GM19099 (cell line): ENCODE data around the gene PRR19.
A peak's percentile ranks its signal among the peaks of the same experiment; 100 is the strongest.

ENCODE experiments used
- POLR2A ChIP-seq: IDR thresholded peaks from 3 replicates; pipeline ENCODE4 v1.6.1; 2011; ENCODE audit warnings: low read depth; ENCODE audit not compliant: insufficient read length; ENCODE audit errors: extremely low read depth

The PRR19 gene

DNA sequence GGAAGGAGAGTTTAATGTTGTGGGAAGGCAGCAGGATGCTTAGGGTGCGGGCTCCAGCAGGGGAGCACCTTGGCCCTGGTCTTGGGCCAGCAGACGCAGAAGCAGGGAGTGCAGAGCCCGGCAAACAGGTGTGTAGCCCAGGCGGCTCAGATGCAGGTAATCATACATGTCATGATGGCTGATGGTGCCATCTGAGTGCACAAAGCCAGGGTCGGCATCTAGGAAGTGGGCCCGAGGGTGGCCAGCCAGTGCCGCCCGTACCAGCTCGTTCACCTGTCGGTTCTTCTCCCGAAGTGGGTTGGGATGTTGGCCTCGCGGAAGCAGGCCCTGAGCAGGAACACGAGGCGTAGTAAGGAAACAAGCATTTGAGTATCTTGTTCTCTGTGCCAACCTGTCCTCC, 4.9 kb upstream of the PRR19 start:
- TF ChIP-seq POLR2A, result no peak

DNA sequence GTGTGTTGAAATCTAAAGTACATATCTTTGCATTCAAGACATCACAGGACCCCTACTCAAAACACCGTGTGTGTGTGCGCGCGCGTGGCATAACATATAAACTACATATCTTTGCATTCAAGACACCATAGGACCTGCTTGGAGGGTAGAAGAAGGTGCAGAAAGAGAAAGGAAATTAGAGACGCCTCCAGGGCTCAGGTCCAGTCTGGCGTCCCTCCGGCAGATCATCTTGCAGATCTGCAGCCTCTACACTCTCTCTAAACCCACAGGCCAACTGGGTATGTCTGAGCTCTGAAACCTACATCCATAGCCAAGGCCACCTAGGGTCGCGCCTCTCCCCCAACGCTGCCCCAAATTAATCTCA, 1.2 kb downstream of the PRR19 start:
- TF ChIP-seq POLR2A, result no peak

DNA sequence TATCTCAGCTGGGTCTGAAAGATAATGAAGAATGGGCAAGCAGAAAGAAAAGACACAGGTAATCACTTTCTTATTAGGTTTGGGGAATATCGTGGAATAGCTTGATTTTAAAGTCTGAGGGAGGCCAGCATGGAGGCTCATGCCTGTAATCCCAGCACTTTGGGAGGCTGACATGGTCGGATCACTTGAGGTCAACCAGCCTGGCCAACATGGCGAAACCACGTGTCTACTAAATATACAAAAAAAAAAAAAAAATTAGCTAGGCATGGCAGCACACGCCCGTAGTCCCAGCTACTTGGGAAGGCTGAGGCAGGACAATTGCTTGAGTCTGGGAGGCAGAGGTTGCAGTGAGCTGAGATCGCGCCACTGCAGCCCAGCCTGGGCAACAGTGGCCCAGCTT, 1.9 kb downstream of the PRR19 start:
- no peak for TF ChIP-seq POLR2A

DNA sequence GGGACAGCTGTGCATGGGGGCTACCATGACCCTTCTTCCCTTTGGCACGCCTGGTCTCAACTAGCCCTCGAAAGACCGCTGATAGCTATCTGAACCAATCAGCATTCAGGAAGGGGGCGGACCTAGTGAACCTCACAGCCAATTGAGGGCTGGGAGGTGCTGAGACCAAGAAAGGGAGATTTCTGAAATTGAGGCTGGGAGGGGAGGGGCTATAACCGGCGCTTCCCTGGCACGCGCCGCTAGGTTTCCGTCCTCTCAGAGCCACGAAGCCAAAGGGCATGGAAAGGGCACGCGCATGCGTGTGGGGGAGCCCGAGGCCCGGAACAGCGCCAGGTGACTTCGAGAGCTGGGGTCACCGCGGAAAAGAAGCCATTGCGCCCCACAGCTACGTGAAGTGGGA, 4.7 kb downstream of the PRR19 start:
- no peak for TF ChIP-seq POLR2A

GRCh38 chr19:42309686-42310085, 7.8 kb downstream of the PRR19 start:
- TF ChIP-seq POLR2A, result no peak

DNA sequence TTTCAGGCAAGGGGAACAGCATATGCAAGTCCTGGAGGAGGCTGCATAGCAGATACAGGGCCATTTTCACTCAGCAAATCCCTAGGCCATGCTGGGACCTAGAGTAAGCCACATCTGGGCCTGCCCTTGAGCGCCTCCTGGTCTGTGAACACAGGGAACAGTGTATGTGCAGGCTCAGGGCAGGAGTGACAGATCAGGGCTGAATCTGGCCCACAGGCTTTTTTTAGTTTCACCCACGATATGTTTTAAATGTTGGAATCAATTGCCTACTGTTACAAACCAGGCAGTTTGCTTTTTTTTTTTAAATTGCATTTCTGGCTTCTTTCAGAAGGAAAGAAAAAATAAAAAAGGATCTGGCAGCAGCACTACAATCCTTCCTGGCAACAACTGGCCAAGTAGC, 9.7 kb downstream of the PRR19 start:
- no peak for TF ChIP-seq POLR2A

- no peak for TF ChIP-seq POLR2A
Measured at GRCh38 chr19:42312370-42312769, 10.4 kb downstream of the PRR19 start.

GRCh38 chr19:42313096-42313839, 11.3 kb downstream of the PRR19 start, which contains the start of gene TMEM145:
TSS of gene TMEM145 (plus strand) at chr19:42313309. CDS start at chr19:42313377, 68 bp downstream.
- no peak for TF ChIP-seq POLR2A

DNA sequence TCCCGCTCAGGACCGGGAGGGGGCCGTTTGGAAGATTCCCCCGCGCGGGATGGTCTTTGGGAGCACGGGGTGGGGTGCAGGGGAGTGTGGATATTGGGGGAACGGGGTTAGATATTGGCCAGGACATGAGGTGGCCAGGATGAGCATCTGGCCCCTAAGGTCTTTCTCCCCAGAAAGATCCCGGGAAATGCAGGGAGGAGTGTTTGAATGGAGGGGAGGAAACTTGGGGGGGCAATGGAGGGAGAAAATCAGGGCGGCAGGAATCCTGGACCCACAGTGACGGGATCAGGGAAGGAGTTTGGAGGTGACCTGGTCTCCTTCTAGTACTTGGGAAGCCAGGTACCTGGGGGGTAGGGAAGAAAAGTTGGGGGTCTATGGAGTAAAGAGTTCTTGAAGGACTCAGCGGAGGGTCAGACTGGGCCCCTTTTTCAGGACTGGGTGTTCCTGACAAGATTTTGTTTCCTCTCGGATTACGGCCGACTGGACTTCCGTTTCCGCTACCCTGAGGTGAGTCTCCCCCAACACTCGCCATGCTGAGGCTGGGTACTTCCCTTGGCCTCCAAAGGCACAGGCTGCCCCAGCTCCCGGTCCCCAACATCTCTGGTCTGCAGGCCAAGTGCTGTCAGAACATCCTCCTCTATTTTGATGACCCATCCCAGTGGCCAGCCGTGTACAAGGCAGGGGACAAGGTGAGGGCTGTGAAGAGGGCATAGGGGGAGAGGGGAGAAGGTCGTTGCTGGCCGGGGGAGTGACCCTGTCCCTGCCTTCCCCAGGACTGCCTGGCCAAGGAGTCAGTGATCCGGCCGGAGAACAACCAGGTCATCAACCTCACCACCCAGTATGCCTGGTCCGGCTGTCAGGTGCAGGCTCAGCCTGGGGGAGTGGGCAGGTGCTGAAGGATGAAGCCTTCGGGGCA, 12.2 kb downstream of the PRR19 start:
- TF ChIP-seq POLR2A, result no peak

- TF ChIP-seq POLR2A, result no peak
Measured at GRCh38 chr19:42315024-42315423, 13.1 kb downstream of the PRR19 start.

GRCh38 chr19:42316223-42317211, 14.6 kb downstream of the PRR19 start:
- TF ChIP-seq POLR2A, result peak; percentile 62

DNA sequence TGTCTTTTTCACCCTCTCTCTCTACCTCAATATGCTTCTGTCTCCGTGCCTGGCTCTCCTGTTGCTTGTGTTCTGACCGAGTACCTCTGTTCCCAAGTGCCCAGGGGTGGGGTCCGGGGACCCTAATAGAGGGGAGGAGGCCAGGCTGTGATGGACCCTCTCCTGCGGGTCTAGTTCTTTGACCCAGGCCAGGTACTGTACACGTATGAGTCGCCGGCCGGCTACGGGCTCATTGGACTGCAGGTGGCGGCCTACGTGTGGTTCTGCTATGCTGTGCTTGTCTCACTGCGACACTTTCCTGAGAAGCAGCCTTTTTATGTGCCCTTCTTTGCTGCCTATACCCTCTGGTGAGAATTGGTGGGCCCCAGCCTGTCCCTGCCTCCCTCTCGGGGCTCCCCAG, 15.6 kb downstream of the PRR19 start:
- TF ChIP-seq POLR2A, result no peak

- no peak for TF ChIP-seq POLR2A
Measured at GRCh38 chr19:42322305-42322704, 20.4 kb downstream of the PRR19 start.

- TF ChIP-seq POLR2A, result no peak
Measured at GRCh38 chr19:42323473-42323851, 21.5 kb downstream of the PRR19 start.
